Measurements from ENCODE around the gene MCCC2. TPM values are rescaled to one million over a fixed set of nuclear protein-coding genes. Genes with fewer than 3 reads are reported as not detected.
"Not testable (repeated sequence)": the region's sequence is repeated elsewhere in the genome, so short reads cannot be mapped to it uniquely, and the experiment has no call there.

The MCCC2 gene
- total and polyA plus RNA-seq, 8 donors: 35.9 to 48.1 (median 43.2) TPM

GRCh38 chr5:71633255-71634155, 46.4 kb downstream of the MCCC2 start:
- intact Hi-C loops (cut with DNase I): no loop called here
- no peak for TF ChIP-seq CTCF (IDR thresholded peaks at IDR 0.05)
- Histone ChIP-seq H3K4me1 (no peaks in the 10 kb centered on the region), H3K27ac (no peak overlapping the region), H3K9me3 (peaks cover 0 to 3% of the 10 kb centered on the region in 2 donors), H3K36me3 (peaks cover 0 to 60% of the 10 kb centered on the region in 2 donors), H3K27me3 (no peaks in the 10 kb centered on the region), H3K4me3 (no peak overlapping the region)
- DNase-seq (no peak), ATAC-seq (no peak)

- ATAC-seq (no peak), DNase-seq (no peak)
- no peak for TF ChIP-seq CTCF (IDR thresholded peaks at IDR 0.05)
- Histone ChIP-seq H3K4me1 (no peaks in the 10 kb centered on the region), H3K9me3 (peaks cover 0 to 4% of the 10 kb centered on the region in 2 donors), H3K27me3 (no peaks in the 10 kb centered on the region), H3K36me3 (peaks cover 0 to 77% of the 10 kb centered on the region in 2 donors), H3K4me3 (no peak overlapping the region), H3K27ac (no peak overlapping the region)
- intact Hi-C loops (cut with DNase I): no loop called here
These were observed 50.0 kb downstream of the MCCC2 start for GRCh38 chr5:71637133-71637532.

- no peak for DNase-seq
- intact Hi-C loops (cut with DNase I): no loop called here
- ATAC-seq: no peak
- Histone ChIP-seq H3K4me3 (no peak overlapping the region), H3K4me1 (no peaks in the 10 kb centered on the region), H3K36me3 (peaks cover 0 to 64% of the 10 kb centered on the region in 2 donors), H3K27ac (no peak overlapping the region), H3K27me3 (no peaks in the 10 kb centered on the region), H3K9me3 (peaks cover 0 to 4% of the 10 kb centered on the region in 2 donors)
- TF ChIP-seq CTCF (IDR thresholded peaks at IDR 0.05): no peak
These were observed 53.3 kb downstream of the MCCC2 start for GRCh38 chr5:71640408-71640807.

GRCh38 chr5:71645030-71645429, 57.9 kb downstream of the MCCC2 start:
- no peaks in the 10 kb centered on the region for H3K4me1 ChIP-seq
- intact Hi-C loops (cut with DNase I): no loop called here
- no peak overlapping the region for H3K4me3 ChIP-seq
- DNase-seq (no peak), ATAC-seq (no peak)
- peaks cover 0 to 68% of the 10 kb centered on the region in 2 donors for H3K36me3 ChIP-seq
- no peaks in the 10 kb centered on the region for H3K9me3 ChIP-seq
- TF ChIP-seq CTCF (IDR thresholded peaks at IDR 0.05): no peak
- no peaks in the 10 kb centered on the region for H3K27me3 ChIP-seq
- H3K27ac ChIP-seq: no peak overlapping the region

GRCh38 chr5:71650940-71651339, 63.8 kb downstream of the MCCC2 start:
- H3K27ac ChIP-seq; DNase-seq; H3K9me3 ChIP-seq; H3K4me1 ChIP-seq; H3K4me3 ChIP-seq; H3K27me3 ChIP-seq; ATAC-seq; intact Hi-C loops (cut with DNase I): not testable (repeated sequence)
- H3K36me3 ChIP-seq: peaks cover 0 to 89% of the 10 kb centered on the region in 2 donors

All from left lung (tissue), 10 donors.